M059J (cell line): ENCODE results near the gene CDK18. TPM values are rescaled to one million over a fixed set of nuclear protein-coding genes. Genes with fewer than 3 reads are reported as not detected.

Experiments used
- DNase-seq: peaks from one replicate; pipeline ENCODE4 v3.0.0-alpha.2; 2012; ENCODE audit warnings: low read depth
- total RNA-seq: library from RNA; depleted of rRNA; stranded (reverse); fragments of >200 nt; shearing (Covaris generic); gene quantifications from 2 replicates; pipeline ENCODE4 v1.2.3, GENCODE V29; 2014

The CDK18 gene
- total RNA-seq, 1 experiment from 2014 or later, result 1.2 TPM

DNA sequence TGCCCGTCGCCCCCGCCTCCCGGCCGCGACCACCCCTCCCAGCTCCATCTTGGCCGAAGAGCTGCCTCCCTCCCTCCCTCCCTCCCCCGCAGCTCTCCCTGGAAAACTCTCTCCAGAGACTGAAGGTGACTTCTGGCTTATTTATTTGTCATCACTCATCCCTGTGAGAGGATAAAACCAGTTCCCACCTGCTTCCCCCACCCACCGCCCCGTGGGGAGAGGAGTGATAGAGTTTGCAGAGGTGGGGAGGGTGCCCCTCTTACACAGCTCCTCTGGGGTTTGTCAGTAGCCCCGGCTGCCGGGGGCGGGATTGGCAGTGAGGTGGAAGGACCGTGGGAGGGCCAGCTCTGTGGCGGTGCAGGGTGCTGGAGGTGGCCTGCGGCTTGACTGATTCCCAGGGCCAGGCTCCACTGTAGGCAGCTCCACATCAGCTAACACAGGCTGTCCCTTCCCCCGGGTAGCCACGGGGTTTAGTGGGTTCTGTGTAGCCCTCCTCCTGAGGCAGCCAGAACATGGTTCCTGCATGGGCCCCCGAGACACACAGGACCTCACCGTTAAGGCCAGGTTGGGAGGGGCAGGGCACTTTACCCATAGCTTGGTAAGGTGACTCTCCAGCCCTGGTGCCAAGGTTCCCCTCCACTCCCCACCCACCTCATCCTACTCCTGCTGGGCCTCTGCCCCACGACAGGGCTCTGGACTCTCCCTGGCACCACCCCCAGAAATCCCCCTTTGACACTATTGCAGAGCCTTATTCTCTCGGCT lies 65.1 kb downstream of the CDK18 start:
- no peak for DNase-seq

DNA sequence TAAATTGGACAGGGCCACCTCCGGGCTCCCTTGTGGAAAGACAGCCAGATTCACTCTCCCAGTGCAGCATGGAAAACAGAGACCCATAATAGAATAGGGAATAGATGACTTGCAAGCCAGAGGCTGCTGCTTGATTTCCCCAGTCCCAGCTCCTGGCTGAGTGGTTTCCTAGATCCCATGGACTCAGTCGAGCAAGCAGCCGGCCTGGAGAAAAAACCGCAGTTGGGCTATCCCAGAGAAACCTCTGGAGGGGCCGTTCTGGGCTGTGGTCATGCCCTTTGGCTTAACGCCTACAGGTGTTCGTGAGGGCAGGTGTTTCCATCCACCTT lies 65.7 kb downstream of the CDK18 start:
- DNase-seq, result no peak

DNA sequence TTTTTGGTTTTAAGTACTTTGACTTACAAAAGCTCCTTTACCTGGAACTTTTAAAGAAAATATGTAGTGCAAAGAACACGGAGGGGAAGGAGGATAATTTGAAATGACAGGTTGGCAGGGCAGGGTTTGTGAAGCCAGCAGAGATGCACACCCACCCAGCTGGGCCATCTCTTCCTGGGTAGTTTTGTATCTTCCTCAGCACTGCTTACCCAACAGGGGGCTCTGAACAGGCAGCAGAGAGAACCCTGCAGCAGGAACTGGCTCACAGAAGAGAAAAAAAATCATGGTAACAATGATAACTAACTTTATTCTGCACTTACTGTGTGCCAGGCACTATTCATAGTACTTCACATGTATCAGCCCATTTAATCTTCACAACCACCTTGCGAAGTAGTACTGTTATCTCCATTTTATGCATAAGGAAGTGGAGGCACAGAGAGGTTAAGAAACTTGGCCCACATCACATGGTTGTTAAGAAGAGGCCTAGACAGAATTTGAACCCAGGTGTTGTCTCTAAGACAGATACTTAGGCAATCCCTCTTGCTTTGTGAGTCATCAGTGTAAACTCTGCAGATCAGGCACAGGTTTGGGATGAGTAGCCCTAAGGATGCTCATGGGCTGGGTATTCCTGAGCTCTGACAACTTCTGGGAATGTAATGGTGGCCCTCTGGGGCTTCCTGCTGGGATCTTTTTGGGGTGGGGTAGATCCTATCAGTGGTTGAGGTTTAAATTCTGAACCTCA lies 66.5 kb downstream of the CDK18 start:
- DNase-seq, result no peak

DNA sequence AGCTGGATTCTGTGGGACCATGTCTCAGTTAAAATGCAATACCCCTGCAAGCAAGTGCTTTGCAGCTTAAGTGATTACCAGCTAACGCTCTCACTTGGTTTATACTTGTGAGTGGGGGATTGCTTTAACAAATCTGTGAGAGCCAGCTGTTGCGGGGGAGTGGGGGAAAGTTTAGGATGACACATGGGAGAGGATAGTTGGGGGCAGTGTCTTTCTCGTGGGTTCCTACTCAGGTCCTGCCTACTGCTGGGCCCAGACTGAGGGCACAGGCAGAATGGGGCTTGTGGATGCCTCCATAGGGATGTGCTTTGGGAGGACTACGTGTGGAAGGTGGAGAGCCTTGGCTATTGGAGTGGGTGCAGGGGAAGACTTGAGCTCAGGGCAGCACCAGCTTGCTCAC lies 67.3 kb downstream of the CDK18 start:
- no peak for DNase-seq

DNA sequence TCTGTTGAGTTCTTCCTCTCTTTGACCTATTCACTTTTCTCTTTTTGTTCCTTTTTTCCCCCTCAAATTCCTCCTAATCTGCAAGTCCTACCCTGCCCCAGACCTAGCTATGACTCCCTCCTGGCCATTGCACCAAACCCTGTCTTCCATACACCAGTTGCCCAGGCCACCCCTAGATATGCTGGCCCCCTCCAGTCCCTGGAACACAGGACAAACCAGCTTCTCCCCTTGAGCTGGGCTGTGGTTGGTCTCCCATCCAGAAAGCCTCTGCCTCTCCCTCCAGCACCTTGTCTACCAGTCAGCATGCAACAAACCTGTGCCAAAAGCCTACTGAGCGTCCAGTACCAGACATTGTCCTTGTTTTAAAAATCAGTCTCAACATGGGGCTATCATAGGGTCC lies 68.0 kb downstream of the CDK18 start:
- DNase-seq, result no peak

DNA sequence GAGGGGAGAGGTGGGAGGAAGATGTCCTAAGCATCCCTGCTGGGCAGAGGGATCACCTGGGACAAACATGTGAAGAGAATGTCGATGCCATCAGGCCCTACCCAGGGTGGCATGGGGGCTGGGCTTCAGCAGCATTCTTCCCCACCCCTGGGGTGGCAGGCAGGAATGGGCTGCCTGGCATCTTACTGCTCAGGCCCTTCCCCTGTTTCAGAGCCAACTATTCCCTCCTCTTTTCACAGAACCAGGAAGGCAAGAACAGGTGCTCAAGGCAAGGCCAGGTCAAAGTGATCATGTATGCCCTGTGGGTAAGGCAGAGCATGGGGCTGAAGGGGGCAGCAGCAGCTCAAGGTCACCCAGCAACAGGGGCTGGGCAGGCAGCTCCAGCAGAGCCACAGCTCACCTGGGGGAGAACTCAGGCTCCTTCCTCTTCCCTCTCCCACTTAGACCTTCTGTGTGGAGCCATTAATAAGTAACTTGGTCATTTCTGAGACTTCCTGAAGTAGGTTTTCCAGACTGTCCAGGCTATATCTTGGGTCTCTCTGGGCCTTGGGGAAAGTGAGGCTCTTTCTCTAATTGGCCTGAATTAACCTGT lies 70.9 kb downstream of the CDK18 start:
- DNase-seq, result no peak

DNA sequence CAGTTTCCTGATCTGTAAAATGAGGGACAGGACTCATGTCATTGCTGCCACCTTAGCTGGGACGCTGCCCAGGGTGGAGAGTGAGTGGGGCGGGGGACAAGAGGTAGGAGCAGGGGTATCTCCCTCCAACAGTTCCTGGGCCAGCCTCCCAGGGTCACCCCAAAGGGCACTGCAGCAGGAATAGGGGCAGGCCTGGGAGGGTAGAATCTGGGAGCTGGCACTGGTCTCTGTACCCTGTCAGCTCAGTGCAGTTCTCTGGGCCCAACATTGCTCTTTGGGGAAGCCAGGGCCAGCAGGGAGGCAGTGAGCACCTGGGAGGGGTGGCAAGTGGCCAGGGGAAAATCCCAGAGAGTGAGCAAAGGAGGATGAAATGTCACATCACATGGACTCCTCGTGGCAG lies 71.5 kb downstream of the CDK18 start:
- DNase-seq, result no peak

DNA sequence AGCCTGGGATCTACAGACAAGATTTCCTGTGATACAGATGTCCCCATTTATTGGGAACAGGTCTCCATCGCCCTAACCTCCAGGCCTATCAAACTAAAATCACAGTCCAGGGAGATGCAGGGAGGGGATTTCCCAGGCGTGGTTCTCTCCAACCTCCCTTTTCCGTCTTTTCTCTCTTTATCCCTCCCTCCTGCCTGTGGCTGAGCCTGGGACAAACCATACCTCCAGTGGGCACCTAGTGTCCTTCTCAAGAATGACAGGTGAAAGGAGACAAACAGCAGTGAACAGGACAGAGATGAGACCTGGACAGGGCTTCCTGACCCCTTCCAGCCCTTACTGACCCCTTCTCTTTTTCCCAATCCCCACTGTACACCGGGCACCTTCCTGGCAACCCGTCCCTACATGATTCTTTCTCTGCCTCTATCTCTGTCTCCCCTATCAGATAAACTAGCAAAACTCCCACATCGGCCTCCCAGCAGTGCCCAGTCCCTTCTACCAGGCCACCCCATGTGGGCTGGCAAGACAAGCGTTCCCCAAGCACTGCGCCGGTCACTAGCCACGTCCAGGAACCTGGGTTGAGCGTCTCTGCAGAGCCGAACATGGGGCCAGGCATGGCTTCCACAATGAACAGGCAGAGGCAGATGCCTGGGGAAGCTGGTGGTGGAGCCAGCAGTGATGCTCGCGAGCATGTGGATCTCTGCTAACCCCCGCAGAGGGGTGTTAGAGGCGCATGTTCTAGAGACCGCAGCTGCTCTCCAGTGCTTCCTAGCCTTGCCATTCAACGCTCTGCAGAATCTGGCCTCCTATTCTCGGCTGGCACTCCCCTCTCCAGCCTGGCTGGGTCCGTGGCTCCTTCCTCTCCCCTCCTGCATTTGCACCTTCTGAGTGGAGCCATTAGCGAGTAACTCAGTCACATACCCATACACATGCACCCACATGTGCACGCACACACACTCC lies 72.6 kb downstream of the CDK18 start:
- DNase-seq, result no peak

DNA sequence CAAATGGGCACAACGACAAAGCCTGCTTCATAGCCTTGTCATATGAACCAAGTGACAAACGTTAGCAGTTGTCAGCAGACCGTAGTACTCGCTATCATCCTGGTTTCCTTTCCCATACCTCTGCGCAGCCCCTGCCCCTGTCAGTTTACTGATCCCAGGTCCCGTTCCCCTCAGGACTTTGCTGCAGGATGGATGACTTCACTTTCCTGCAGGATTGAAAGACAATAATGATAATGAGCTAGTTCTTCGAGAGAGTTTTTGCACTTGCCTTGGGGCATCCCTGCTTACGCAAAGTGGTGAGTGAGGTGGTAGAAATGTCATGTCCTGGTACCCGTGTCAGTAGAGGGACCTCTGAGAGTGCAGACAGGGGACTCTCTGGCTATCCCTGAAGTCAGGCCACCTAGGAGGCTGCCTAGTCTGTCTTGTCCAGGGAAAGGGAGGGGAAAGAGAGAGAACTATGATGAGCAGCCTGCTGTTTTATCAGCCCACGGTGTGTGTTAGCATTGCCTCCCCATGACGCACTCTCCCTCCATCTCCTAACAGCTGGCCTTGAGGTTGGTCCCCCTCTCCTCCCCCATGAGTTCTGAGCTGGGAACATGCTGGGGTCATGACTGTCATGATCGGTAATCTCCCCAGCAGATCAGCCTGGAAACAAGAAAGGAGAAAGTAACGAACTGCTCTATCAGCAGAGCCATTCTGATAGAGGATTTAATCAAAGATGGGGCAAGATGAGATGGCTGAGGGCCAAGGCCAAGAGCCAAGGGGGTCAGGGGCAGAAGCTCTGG lies 73.6 kb downstream of the CDK18 start:
- DNase-seq, result peak; percentile 19

DNA sequence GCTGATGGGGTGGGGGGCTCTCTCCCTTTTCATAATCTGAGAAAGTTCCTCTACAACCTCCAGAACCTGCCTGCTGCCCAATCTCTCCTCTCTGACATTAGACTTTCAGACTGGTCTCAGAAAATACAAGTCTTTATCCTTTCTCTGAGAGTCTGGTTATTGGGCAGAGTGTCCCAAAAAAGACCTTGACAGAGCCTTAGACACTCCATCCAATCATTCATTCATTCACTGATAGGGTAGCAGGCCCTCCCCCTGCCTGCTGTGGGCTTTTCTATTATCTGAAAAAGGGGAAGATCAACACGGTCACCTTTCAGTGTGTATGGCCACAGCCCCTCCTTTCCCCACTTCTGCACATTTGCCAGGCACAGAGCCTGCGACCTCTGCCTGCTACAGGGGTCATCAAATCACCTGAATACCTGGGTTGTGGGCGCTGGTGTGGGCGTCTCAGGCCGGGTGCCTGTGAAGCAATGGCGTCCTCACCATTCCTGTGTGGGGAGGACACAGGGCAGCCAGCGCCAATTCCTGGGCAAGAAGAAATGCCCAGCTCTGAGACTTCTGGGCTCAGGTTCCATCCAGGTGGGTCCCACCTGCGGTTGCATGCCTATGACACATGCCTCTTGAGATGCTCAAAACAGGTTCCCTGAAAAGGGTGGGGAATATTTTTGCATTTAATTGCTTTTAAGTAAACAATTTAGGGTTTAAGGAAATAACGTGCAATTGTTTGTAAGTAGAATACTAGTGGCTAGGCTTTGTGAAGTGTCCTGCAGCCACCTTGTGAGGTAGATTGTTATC lies 74.5 kb downstream of the CDK18 start:
- DNase-seq, result no peak

DNA sequence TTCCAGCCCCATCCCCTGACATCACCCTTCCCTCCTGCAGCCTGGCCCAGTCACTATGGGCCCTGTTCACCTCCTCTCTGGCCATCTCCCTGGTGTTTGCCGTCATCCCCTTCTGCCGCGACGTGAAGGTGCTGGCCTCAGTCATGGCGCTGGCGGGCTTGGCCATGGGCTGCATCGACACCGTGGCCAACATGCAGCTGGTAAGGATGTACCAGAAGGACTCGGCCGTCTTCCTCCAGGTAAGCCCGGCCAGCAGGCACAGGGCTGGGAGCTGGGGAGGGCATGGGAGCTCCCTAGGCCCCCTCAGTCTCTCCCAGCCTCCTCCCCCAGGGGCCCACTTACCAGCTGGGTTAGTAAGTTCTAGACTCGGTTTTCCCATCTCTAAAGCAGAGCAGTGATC lies 75.2 kb downstream of the CDK18 start:
- DNase-seq, result no peak

DNA sequence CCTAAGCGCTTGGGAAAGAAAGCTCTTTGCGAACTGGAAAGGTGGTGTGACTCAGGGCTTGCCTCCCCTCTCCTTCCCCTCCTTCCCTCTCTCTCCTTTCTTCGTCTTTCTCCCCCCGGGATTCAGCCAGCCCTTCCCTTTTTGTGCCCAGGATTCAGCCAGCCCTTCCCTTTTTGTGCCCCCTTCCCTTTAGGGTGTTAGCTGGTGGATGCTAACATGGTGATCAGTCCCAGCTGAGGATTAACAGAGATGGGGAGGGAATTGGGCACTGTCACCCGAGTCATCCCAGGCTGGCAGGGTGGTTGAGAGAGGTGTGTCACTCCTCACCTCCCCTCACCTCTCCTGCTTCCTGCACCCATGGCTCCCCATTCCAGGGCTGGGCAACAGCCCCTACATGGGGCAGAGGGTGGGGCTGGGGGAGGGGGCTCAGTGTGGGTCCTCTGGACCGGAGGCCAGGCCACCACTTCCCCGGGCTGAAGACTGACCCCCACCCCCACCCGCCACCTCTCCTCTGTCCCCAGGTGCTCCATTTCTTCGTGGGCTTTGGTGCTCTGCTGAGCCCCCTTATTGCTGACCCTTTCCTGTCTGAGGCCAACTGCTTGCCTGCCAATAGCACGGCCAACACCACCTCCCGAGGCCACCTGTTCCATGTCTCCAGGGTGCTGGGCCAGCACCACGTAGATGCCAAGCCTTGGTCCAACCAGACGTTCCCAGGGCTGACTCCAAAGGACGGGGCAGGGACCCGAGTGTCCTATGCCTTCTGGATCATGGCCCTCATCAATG lies 75.9 kb downstream of the CDK18 start:
- no peak for DNase-seq

DNA sequence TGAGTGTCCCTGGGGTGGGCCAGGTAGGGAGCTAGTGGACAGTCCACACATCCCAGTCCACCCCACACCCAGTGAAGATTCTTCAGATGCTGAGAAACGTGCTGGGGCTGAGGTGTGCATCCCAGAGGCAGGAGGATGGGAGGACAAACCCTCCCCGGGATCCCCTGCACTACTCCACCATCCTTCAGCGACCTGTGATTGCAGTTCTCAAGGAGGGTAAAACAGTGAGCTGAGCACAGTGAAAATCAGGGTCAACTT lies 76.4 kb downstream of the CDK18 start:
- no peak for DNase-seq

DNA sequence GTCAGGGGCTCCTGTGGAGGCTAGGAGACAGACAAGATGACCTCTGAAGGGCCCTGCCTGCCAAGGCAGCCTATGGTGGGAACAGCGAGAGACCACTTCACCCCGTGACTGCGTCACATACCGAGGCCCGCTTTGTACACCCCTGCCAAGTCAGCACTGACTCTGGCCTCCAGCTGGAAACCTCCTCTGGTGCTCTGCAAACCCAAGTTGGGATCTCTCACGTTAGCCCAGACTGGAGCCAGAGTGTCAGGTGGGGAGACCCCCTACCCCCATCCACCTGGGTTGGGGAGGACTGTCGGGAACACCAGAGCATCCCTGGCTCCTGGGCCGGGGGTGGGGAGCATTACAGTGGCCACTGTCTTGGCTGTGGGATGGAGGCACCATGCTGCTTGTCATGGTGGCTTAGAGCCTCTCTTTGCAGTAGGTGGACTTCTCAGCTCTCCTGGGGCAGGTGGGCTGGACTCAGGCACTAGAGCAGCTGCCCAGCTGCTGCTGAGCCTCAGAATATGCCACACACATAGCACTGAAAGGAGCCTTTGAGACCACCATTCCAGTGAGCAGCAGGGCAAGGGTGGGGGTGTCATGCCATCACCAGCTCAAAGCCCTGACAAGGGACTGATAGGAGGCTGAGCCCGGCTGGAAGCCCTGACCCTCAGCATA lies 77.0 kb downstream of the CDK18 start:
- DNase-seq, result no peak

DNA sequence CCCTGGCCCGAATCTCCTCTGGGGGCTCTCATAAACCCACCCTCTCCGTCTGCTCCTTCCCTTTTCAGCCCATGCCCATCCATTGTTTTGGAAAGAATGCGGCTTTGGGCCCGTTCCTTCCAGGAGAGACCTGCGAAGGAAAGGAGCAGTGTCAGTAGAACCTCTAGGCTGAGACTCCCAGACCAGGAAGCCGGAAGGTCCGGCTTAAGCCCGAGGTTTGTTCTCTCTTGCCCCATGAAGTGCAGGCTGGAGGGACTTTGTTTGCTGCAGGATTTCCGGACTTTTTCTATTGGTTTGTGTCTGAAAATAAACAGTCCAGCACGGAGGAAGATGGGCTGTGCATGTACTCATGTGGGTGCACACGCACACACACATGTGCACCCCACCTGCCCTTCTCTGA lies 77.6 kb downstream of the CDK18 start:
- DNase-seq, result no peak
